OCI-LY7 (cell line): Measurements from ENCODE around the gene MEI4.

Experiments used
- EZH2phosphoT487 ChIP-seq: fragments of 200-600 bp; sonication (generic); IDR thresholded peaks from 2 replicates; pipeline ENCODE4 v1.6.1; 2018; ENCODE audit warnings: low read depth, borderline replicate concordance, mild to moderate bottlenecking, mixed run types, antibody characterized with exemption, low read length, moderate library complexity, mixed read lengths
- TF ChIP-seq, protein P1 (sequence below): fragments of 200-600 bp; sonication (generic); conservative IDR thresholded peaks from 2 replicates; pipeline ENCODE4 v1.5.1; 2014; ENCODE audit warnings: mild to moderate bottlenecking, antibody characterized with exemption, low read length, moderate library complexity, mixed read lengths

GRCh38 chr6:77962070-77962469, 309.2 kb downstream of the MEI4 start:
- TF ChIP-seq, protein P1, sequence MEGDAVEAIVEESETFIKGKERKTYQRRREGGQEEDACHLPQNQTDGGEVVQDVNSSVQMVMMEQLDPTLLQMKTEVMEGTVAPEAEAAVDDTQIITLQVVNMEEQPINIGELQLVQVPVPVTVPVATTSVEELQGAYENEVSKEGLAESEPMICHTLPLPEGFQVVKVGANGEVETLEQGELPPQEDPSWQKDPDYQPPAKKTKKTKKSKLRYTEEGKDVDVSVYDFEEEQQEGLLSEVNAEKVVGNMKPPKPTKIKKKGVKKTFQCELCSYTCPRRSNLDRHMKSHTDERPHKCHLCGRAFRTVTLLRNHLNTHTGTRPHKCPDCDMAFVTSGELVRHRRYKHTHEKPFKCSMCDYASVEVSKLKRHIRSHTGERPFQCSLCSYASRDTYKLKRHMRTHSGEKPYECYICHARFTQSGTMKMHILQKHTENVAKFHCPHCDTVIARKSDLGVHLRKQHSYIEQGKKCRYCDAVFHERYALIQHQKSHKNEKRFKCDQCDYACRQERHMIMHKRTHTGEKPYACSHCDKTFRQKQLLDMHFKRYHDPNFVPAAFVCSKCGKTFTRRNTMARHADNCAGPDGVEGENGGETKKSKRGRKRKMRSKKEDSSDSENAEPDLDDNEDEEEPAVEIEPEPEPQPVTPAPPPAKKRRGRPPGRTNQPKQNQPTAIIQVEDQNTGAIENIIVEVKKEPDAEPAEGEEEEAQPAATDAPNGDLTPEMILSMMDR, result no peak
- no peak for TF ChIP-seq EZH2phosphoT487
